HG03108 (cell line): ENCODE data around the gene ERC2.
A peak's percentile ranks its signal among the peaks of the same experiment; 100 is the strongest.
"Not testable (repeated sequence)": the region's sequence is repeated elsewhere in the genome, so short reads cannot be mapped to it uniquely, and the experiment has no call there.

Experiments used
- ATAC-seq: cut with Tn5 transposase; IDR thresholded peaks from one replicate; pipeline ENCODE4 v1.9.1; 2021; ENCODE audit warnings: moderate library complexity; ENCODE audit not compliant: unreplicated experiment

ERC2 gene

DNA sequence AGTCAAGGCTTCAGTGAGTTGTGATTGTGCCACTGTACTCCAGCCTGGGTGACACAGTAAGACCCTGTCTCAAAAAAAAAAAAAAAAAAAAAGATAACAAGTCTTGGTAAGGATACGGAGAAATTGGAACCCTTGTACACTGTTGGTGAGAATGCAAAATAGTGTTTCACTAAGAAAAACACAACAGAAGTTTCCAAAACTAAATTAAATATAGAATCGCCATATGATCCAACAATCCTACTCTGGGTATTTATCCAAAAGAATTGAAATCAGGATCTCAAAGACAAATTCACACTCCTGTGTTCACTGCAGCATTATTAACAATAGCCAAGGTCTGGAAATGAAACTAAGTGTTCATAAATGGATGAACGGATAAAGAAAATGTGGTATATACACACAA lies 149.4 kb downstream of the ERC2 start:
- no peak for ATAC-seq

DNA sequence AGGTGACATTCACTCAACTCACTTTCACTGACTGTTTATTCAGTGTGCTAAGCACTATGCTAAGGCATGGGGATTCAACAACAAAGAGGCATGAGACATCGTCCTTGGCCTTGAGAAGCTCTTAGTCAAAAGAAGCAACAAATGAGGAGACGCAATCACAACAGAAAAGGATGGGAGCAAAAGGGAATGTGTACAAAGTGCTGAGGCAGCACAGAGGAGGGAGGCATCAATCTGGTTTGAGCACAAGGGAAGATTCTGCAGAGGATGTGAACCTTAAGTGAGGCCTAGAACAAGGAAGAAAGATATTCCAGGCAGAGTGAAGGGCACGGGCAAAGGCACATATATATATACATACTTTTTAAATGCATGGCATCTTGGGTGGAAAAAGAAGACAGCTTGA lies 151.3 kb downstream of the ERC2 start:
- ATAC-seq, result no peak

DNA sequence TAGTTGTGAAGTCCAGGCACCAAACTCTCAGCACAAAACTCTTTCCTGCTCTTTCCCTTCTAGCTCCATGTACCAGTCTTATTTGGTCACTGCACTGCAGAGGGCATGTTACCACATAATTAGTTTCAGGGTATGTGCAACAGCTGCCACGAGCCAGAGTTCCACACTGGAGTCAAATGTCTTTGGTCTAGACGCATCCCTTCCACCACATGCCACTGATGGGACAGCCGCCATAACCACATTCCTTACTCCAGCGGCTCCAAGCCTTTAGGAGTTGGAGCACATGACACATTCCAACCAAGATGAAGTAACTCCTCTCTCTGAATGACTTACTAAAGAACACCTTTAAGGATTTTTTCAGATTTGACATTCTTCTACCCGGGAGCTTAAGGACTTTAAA lies 153.4 kb downstream of the ERC2 start:
- no peak for ATAC-seq

DNA sequence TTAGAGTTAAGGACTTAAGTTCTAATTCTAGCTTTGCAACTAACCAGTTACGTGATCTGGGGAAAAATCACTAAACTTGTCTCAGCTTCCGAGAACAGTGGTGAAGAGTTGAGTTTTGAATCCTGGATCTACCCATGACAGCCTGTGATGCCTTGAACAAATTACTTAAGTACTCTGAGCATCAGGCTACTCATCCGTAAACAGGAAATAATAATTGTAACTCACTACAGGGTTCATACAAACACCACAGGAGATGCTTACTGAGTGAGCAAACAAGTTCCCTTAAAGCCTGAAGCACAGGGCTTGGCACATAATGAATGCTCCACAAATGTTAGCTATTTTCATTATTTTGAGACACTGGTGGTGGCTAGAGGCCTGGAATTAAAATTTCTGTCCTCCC lies 158.8 kb downstream of the ERC2 start:
- no peak for ATAC-seq

DNA sequence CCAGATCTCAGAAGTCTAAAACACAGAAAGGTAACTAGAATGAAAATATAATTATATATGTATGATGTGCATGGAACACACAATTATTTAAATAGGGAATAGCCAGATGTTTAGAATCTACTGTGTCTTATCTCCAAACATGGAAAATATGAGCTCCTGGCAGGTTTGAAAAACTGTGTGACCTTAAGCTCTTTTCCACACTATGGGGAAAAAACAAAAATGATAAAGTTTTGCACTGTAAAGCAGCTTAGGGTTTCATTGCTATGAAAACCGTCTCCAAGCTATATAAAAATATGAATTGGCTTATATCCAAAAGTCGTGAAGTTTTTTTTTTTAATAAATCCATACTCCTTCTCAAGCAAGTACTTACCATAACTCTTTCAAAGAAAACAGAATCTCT lies 159.8 kb downstream of the ERC2 start:
- ATAC-seq, result no peak

DNA sequence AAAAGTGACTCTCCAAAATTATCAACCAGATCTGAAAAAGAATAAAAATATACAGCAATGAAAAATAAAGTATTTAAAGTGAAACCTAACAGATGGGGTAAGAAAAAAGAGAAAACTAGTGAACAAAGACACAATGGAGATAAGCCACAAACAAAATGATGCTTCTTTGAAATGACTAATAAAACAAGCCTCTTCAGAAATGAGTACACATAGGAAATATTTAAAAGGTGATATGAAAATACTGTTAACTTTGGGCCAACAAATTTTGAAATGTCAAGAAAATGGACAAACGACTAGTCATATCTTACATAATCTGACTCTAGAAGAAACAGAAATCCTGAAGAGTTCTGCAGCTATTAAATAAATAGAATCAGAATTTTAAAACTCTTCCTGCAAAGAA lies 164.2 kb downstream of the ERC2 start:
- ATAC-seq, result no peak

DNA sequence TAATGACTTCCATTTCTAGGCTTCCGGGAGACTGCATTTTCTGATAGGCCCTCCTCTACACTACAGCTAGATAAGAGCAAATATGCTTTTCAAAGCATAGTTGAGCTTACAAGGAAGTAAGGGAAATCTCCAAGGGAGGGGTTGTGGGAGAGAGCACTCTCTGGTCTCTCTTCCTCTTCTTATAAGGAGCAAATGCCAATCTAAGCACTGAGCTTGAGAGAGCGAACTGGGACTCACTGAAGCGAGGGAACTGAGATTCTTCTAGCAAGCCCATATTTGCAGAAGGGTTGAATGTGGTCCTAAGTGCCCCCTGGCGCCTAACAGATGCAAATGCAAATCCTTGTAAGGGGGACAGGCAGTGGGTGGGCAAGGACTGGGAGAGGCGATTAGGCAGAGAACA lies 164.8 kb downstream of the ERC2 start:
- peak; percentile 63 for ATAC-seq

DNA sequence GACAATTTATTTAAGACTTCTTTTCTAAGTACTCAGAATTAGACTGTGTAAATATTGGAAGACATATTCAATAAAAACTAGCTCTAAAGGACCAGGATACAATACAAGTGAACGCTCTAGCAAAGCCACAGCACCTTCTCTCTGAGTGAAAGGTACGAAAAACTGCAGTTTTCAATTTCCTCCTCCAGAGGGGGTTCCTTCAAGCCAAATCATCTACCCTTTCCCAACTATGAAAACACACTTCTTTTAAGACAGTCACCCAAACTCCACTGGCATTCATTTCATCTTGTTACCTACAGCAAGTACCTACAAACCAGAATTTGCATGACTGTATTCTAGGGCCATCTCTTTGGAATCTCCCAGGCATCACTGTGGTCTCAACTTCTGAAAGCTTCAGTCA lies 165.8 kb downstream of the ERC2 start:
- ATAC-seq, result no peak

DNA sequence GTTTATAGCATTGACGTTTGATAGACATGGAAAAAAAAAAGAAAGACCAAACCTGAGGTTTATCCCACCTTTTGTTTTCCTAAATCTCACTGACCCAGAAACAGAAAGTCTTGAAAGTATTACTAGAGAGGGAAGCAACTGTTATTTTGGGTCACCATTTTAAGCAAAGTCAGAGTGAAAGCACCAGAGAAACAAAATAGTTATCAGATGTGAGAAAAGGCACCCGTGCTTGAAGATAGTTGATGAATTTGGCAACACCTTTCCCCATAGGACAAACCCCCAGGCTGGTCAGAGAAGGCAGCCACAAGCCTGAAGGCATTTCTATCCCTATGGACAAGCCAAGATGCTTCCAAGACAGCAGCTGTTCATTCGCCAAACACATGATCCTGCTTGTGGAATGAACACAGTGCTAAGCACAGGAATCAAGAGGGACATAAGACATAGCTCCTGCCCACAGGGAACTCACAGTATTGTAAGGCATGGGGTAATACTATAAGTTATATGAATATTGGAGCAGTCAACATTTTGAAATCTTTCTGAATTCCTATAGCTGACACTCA lies 170.9 kb downstream of the ERC2 start:
- ATAC-seq, result no peak

DNA sequence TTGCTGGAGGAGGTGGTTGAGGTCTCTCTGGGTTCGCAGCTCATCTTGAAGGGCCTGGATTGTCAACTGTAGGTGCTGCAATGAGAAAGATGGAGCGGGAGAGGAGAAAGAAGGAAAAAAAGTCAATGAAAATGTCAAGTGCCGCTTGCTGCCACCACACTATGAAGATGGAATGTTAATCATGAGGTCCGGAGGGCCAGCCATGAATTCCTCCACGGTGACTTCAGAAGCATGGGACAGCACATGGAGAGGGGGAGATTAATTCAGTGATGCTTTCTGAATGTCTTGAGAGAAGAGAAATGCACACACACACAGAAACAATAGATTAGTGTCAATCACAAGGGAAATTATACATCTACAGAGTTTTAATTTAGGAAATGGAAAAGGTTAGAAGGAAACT lies 171.9 kb downstream of the ERC2 start:
- ATAC-seq, result no peak

DNA sequence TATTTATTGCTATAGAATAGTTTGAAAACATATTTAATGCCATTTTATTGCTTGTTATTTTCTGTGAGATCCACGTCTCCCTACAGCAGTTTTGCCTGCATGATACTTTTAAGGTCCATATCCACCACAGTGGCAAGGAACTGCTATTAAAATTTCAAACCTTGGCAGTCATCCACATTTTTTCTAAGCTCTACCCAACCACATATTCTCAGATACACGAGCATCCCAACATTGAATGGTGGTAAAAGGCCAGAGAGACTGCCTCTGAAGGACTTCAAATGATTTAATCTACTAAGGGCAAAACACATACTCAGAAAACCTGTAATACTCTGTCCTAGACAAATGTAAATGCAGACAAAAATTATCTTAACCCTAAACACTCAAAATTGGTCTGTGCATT lies 173.1 kb downstream of the ERC2 start:
- no peak for ATAC-seq

DNA sequence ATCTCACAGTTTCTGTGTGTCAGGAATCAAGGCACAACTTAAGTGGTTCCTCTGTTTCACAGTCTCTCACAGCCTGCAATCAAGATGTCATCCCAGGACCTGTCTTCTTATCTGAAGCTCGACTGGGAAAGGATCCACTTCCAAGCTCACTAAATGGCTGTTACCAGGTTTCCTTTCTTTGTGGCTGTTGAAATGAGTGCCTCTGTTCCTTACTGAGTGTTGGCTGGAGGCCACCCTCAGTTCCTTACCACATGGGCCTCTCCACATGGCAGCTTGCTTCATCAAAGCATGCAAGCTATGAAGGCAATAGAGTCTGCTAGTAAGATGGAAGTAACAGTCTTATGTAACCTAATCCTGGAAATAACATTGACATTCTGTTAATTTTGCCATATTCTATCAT lies 174.0 kb downstream of the ERC2 start:
- ATAC-seq, result no peak

DNA sequence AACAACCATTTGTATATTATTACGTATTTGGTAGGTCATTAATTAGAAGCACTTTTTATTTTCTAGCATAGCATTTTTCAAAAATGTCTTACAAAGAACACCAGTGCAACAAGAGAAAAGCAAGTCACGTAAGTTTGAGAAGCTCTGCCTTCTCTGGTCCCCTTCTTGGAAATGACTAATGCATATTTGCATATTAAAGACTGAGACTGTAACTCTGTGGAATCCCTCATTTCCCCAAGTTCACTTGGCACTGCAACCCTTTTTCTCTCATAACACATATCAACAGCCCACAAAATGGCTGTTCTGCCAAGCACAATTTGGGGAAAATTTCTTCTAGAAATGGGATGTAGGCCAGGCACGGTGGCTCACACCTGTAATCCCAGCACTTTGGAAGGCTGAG lies 176.3 kb downstream of the ERC2 start:
- ATAC-seq, result no peak

DNA sequence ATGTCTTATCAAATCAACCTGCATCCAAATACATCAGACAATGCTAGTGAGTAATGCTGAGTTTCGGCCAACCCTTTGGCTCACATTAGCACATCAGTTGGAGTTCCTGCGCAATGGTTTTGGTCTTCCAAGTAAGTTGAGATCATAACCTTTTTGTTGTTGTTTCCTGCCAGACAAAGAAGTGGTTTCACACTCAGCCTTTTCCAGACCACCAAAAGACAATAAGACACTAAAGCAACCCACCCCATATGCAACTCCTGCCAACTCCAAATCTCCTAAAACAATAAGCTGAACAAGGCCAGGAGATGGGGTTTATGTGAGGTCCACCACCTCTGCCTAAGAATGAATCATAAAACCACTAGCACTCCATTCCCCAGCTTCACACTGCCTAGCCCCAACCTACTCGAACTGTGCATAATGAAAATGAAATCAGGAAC lies 177.0 kb downstream of the ERC2 start:
- ATAC-seq, result no peak

DNA sequence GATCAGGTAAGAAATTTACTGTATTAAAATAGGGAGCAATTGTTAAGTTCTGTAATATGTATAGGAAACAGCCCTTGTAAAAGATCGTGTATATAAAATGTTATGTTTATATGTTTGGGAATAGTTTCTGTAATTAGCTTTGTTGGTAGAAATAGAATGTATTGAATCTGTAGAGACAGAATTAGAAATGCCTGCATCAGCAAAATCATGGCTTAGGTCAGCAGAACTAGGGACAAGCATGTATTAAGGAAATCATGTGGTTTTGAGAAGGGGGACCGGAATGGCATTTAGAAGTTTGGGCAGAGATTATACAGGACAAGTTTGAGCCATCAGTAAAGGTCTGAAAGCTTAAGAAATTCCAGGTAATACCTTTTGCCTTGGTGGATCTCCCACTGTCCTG lies 177.9 kb downstream of the ERC2 start:
- no peak for ATAC-seq

DNA sequence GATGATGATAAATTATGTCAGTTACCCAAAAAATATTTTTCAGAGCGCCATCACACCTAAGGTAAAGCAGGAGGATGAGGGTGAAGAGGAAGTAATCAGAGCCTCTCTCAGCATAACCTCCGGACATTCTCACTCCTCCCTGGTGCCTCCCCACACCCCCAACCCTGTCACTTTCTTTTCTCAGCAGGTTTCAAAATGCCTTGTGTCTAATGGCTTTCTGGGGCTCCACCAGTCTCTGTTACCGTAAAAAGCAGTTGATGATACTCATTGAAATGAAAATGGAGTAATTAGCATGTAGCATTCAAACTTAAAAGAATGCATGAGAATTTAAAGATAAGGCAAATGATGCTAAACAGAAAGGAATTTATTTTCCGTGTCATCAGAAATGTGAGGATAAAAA lies 180.0 kb downstream of the ERC2 start:
- ATAC-seq, result no peak

DNA sequence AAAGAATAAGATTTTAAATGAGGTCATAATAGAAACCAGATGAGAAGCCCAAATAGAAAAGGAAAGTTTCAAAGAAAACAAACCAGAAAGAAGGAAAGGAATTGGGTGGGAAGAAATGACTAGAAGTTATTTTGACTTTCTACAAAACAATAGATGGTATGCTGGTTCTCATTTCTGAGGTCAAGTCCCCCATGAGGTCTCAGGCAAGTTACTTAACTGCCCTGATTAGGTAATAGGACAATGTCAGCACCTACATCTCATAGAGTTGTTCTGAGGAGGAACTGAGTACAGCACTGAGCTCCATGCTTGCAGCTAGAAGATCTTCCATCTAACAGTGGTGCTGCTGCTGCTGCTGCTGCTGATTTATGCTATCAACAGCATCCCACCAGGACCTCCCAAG lies 185.9 kb downstream of the ERC2 start:
- no peak for ATAC-seq

DNA sequence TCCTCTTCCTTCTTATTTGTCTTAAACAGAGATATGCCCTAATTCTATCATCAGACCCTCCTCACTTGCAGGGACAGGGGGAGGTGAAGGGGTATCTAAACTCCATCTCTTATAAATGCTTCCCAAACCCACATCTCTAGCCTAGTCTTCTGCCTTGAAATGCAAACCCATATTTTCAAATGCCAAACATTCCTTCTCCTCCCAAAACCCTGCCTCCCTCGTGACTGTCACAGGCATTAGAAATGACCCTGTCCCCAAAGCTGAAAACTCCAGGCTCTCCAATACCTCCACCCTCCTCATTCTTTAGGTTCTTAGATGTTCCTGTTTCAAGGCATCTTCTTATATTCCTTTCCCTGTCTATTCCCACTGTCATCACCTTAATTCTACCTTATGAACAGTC lies 191.0 kb downstream of the ERC2 start:
- ATAC-seq, result no peak

DNA sequence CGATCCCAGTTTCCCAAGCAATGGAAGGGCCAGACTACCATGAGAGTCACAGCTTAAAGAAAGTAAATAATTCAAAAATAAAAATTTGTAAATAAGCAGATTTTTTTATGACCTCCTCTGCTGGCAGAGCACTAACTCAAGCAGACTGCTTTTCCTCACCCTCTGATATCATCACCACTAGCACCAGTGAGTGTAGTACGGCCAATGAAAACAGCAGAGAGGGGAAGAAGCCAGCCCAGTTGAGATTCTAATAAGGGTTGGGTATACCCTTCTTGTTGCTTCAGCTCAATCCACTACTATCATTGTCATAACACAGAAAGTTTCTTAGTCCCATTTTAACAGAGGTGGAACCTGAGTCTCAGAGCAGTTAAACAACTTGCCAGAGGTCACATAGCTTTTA lies 193.1 kb downstream of the ERC2 start:
- ATAC-seq, result no peak

DNA sequence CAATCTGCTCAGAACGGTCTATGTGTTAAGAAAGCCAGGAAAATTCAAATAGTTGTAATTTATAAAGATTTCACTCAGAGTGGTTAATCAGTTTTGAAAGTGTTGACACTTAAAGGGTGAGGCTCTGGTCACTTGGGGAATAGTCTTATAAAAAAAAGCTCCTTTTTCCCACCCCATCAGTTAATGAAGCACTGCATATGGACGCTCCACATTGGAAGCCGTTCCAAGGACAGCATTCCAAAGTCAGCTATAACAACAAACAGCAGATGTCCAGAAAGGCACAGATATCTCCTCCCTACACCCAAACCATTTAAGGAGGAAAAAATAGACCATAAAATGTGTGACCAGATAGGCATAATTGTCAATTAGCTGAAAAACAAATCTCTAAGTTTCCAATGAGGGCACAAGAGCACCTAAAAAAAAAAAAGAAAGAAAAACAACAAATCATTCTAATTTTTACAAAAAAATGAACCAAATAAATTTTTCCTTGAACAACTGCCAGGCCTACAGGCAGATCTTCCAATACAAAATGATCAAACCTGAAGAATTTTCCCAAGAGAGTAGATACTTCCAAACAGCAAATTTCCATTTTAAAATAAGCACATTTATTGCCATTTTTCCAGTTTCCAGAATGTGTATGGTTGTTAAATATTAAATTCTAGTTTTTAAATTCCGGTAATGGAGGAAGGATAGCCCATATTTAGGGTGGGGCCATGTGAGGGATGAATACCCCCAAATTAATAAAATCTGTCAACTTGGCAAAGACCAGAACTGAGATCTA lies 198.3 kb downstream of the ERC2 start:
- no peak for ATAC-seq

DNA sequence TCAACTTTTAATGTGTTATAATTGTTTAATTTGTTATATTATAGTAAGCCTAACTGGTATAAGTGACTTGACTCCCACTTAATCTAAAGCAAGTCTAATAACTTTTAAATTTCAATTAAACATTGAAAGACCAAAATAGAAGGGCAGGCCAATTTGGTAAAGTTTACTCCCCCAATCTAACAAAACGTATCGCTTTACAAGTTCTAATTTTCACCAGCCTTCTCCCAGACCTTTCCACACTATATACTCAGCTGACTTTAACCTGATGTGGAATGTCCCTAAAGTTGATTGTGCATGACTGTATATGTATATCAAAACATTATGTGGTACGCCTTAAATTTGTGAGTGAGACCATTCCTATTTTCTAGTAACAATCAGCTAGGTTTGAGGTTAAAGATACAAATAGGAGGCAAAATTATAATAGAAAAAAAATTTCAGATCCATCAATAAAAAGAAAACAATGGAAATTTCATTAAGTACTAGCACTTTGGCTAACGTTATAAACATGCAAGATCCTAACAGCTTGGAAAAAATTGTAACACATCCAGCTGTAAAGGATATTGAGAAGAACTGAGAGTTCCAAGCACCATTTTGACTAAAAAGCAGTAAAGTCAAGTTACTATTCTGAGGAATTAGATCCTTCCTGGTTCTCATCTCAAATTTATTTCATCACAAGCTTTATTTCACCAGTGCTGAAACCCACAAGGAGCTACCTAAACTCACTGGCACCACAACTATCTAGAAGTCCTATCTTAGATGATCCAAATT lies 199.5 kb downstream of the ERC2 start:
- ATAC-seq, result no peak

DNA sequence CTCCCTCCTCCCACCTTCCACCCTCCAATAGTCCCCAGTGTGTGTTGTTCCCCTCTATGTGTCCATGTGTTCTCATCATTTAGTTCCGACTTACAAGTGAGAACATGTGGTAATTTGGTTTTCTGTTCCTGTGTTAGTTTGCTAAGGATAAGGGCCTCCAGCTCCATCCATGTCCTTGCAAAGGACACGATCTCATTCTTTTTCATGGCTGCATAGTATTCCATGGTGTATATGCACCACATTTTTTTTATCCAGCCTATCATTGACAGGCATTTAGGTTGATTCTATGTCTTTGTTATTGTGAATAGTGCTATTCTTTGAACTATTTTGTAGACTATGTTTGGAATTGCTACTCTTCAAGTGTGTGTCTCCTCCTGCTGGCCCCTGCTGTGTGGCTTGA lies 206.4 kb downstream of the ERC2 start:
- not testable (repeated sequence) for ATAC-seq
